Activated CD4-positive, alpha-beta memory T cell treated with anti-CD3 and anti-CD28 coated beads for 36 hours (primary cell): Measurements from ENCODE around the gene ADGRV1. TPM values are rescaled to one million over a fixed set of nuclear protein-coding genes. Genes with fewer than 3 reads are reported as not detected.

Experiments used
- CTCF ChIA-PET: fragments of 350-600 bp; sonication (Branson Sonifier 250); formaldehyde crosslinking; loops from one replicate; lab custom pipeline; 2021; ENCODE audit warnings: antibody characterized with exemption, inconsistent platforms; lab: Charles Lee
- POLR2A ChIA-PET: fragments of 350-600 bp; sonication (Branson Sonifier 250); formaldehyde crosslinking; loops from one replicate; lab custom pipeline; 2021; ENCODE audit warnings: antibody characterized with exemption; lab: Charles Lee
- DNase-seq: peaks from one replicate; pipeline ENCODE4 v3.0.0-alpha.2; 2020
- H3K27ac Mint-ChIP-seq: one replicate; pipeline ENCODE4 v1.8.0; 2021; ENCODE audit warnings: mixed read lengths
- H3K27me3 Mint-ChIP-seq: one replicate; pipeline ENCODE4 v1.8.0; 2021; ENCODE audit warnings: mixed read lengths
- H3K36me3 Mint-ChIP-seq: one replicate; pipeline ENCODE4 v1.8.0; 2021; ENCODE audit warnings: mixed read lengths
- H3K4me1 Mint-ChIP-seq: one replicate; pipeline ENCODE4 v1.8.0; 2021; ENCODE audit warnings: low read depth, mixed read lengths
- H3K4me3 Mint-ChIP-seq: one replicate; pipeline ENCODE4 v1.8.0; 2021; ENCODE audit warnings: mild to moderate bottlenecking, mixed read lengths
- H3K9me3 Mint-ChIP-seq: one replicate; pipeline ENCODE4 v1.8.0; 2021; ENCODE audit warnings: mixed read lengths
- intact Hi-C: fragments of 100-400 bp; cut with micrococcal nuclease; formaldehyde crosslinking; loops from one replicate; pipeline ENCODE4 v1.15.1; 2023
- total RNA-seq, 2 experiments: library from RNA; stranded (reverse); gene quantifications; one replicate each; pipeline ENCODE4 v1.2.3, GENCODE V29; 2021

The ADGRV1 gene
- total RNA-seq, 2 experiments from 2014 or later, result 0.05 TPM; not detected in 1

DNA sequence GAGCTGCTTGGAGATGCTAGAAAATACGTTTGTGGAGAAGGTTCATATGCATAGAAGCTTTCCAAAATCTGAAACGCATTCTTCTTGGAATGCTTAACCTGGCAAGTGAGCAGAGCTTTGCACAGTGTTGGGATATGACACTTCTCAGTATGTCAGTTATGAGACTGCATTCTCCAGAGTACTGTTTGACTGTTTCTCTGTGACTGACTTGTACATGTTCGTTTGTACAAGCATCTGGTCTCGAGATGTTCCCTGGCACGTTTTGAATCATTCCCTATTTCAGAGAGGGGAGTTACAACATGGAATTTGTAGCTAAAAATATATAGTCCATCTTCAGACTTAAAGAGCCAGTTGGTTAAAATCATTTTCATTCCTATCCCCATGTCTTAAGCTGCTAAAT, 552.1 kb downstream of the ADGRV1 start:
- DNase-seq, result no peak
- ChIA-PET POLR2A (no interaction called here), CTCF (interaction anchor here (1.2 kb wide), 1 partner anchor 274 kb away, joined by 3 read pairs; no protein-coding TSS in a partner anchor)
- H3K27ac Mint-ChIP-seq, result no peak overlapping the region
- H3K27me3 Mint-ChIP-seq, result no peaks in the 10 kb centered on the region
- H3K4me1 Mint-ChIP-seq, result no peaks in the 10 kb centered on the region
- H3K4me3 Mint-ChIP-seq, result no peak overlapping the region
- H3K9me3 Mint-ChIP-seq, result no peaks in the 10 kb centered on the region
- H3K36me3 Mint-ChIP-seq, result no peaks in the 10 kb centered on the region
- intact Hi-C loops, result no loop called here

- Mint-ChIP-seq H3K4me3 (no peak overlapping the region), H3K27ac (no peak overlapping the region), H3K36me3 (no peaks in the 10 kb centered on the region), H3K4me1 (no peaks in the 10 kb centered on the region), H3K9me3 (no peaks in the 10 kb centered on the region), H3K27me3 (no peaks in the 10 kb centered on the region)
- intact Hi-C loops, result no loop called here
- POLR2A ChIA-PET, result no interaction called here
- CTCF ChIA-PET, result interaction anchor here (1.2 kb wide), 1 partner anchor 273 kb away, joined by 3 read pairs; no protein-coding TSS in a partner anchor
- DNase-seq, result no peak
Measured at GRCh38 chr5:91111473-91112238, 553.1 kb downstream of the ADGRV1 start.

GRCh38 chr5:91114658-91115057, 556.1 kb downstream of the ADGRV1 start:
- Mint-ChIP-seq H3K9me3 (no peaks in the 10 kb centered on the region), H3K4me1 (no peaks in the 10 kb centered on the region), H3K36me3 (no peaks in the 10 kb centered on the region), H3K27ac (no peak overlapping the region), H3K27me3 (no peaks in the 10 kb centered on the region), H3K4me3 (no peak overlapping the region)
- intact Hi-C loops, result no loop called here
- POLR2A ChIA-PET, result no interaction called here
- DNase-seq, result no peak
- CTCF ChIA-PET, result no interaction called here

DNA sequence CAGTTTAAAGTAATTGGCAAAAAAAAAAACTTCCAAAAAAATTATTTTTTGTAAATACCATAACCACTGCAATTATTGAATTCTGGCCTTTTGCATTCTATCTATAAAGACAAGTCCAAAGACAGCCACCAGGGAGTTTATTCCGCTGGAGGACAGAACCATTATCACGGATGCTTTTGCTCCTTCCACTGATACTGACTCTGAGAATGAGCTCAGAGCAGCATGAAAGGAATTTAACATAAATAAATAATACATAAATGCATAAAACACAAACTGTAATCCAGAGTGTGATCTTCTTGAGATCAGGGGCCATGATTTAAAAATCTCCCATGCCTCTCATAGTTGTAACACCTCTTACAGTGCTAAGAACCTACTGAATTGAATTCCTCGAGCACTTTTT, 559.8 kb downstream of the ADGRV1 start:
- Mint-ChIP-seq H3K27me3 (no peaks in the 10 kb centered on the region), H3K9me3 (no peaks in the 10 kb centered on the region), H3K4me3 (no peak overlapping the region), H3K27ac (no peak overlapping the region), H3K36me3 (no peaks in the 10 kb centered on the region), H3K4me1 (no peaks in the 10 kb centered on the region)
- no peak for DNase-seq
- intact Hi-C loops, result no loop called here
- ChIA-PET CTCF (no interaction called here), POLR2A (no interaction called here)

- CTCF ChIA-PET, result no interaction called here
- H3K27ac Mint-ChIP-seq, result no peak overlapping the region
Measured at GRCh38 chr5:91118796-91119195, 560.2 kb downstream of the ADGRV1 start.

GRCh38 chr5:91119217-91119616, 560.6 kb downstream of the ADGRV1 start:
- CTCF ChIA-PET, result interaction anchor here (1.8 kb wide), 1 partner anchor 300 kb away, joined by 7 read pairs; no protein-coding TSS in a partner anchor
- POLR2A ChIA-PET, result no interaction called here
- intact Hi-C loops, result no loop called here
- Mint-ChIP-seq H3K4me3 (no peak overlapping the region), H3K9me3 (no peaks in the 10 kb centered on the region), H3K36me3 (no peaks in the 10 kb centered on the region), H3K27ac (no peak overlapping the region), H3K4me1 (no peaks in the 10 kb centered on the region), H3K27me3 (no peaks in the 10 kb centered on the region)
- DNase-seq, result no peak

More at GRCh38 chr5:91118796-91119195, 560.2 kb downstream of the ADGRV1 start:
- intact Hi-C loops, result no loop called here
- no peak for DNase-seq
- POLR2A ChIA-PET, result no interaction called here
- Mint-ChIP-seq H3K9me3 (no peaks in the 10 kb centered on the region), H3K27me3 (no peaks in the 10 kb centered on the region), H3K4me1 (no peaks in the 10 kb centered on the region), H3K36me3 (no peaks in the 10 kb centered on the region), H3K4me3 (no peak overlapping the region)

GRCh38 chr5:91119981-91120850, 561.6 kb downstream of the ADGRV1 start:
- no peaks in the 10 kb centered on the region for H3K36me3 Mint-ChIP-seq
- no peak overlapping the region for H3K4me3 Mint-ChIP-seq
- H3K27ac Mint-ChIP-seq, result no peak overlapping the region
- DNase-seq, result no peak
- H3K27me3 Mint-ChIP-seq, result no peaks in the 10 kb centered on the region
- POLR2A ChIA-PET, result no interaction called here
- intact Hi-C loops, result no loop called here
- CTCF ChIA-PET, result interaction anchor here (1.8 kb wide), 1 partner anchor 299 kb away, joined by 7 read pairs; no protein-coding TSS in a partner anchor
- H3K4me1 Mint-ChIP-seq, result no peaks in the 10 kb centered on the region
- H3K9me3 Mint-ChIP-seq, result no peaks in the 10 kb centered on the region

GRCh38 chr5:91121347-91121993, 562.9 kb downstream of the ADGRV1 start:
- Mint-ChIP-seq H3K27me3 (no peaks in the 10 kb centered on the region), H3K36me3 (no peaks in the 10 kb centered on the region), H3K4me3 (no peak overlapping the region), H3K9me3 (no peaks in the 10 kb centered on the region), H3K4me1 (no peaks in the 10 kb centered on the region), H3K27ac (no peak overlapping the region)
- no peak for DNase-seq
- POLR2A ChIA-PET, result no interaction called here
- intact Hi-C loops, result no loop called here
- CTCF ChIA-PET, result no interaction called here

DNA sequence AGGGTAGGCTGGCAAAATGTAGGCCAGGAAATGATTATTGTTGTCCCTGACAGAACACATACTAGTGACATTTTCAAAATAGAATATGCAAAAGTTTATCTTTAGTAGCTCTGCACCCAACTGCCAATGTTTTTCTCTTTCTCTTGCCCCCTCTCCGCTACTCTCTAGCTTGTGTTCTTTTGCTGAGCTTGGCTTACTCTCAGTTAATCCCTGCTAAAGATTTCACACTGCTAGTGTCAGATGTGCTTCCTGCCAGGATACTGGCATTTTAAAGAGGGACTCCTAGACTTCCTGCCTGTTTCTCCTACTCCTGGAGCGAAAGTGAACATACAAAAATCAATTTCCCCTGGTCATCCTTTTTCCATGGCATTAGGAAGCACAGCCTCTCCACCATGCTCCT, 564.1 kb downstream of the ADGRV1 start:
- H3K27ac Mint-ChIP-seq, result no peak overlapping the region
- POLR2A ChIA-PET, result no interaction called here
- CTCF ChIA-PET, result no interaction called here

GRCh38 chr5:91123291-91123690, 564.7 kb downstream of the ADGRV1 start:
- Mint-ChIP-seq H3K4me3 (no peak overlapping the region), H3K9me3 (no peaks in the 10 kb centered on the region), H3K36me3 (no peaks in the 10 kb centered on the region), H3K27me3 (no peaks in the 10 kb centered on the region), H3K27ac (no peak overlapping the region), H3K4me1 (no peaks in the 10 kb centered on the region)
- ChIA-PET POLR2A (no interaction called here), CTCF (no interaction called here)
- intact Hi-C loops, result no loop called here
- DNase-seq, result no peak

More for the DNA sequence above, 564.1 kb downstream of the ADGRV1 start:
- H3K4me1 Mint-ChIP-seq, result no peaks in the 10 kb centered on the region
- DNase-seq, result no peak
- no peaks in the 10 kb centered on the region for H3K36me3 Mint-ChIP-seq
- no peaks in the 10 kb centered on the region for H3K27me3 Mint-ChIP-seq
- H3K9me3 Mint-ChIP-seq, result no peaks in the 10 kb centered on the region
- intact Hi-C loops, result no loop called here
- no peak overlapping the region for H3K4me3 Mint-ChIP-seq

GRCh38 chr5:91123901-91124300, 565.3 kb downstream of the ADGRV1 start:
- no peaks in the 10 kb centered on the region for H3K4me1 Mint-ChIP-seq
- POLR2A ChIA-PET, result no interaction called here
- H3K27me3 Mint-ChIP-seq, result no peaks in the 10 kb centered on the region
- intact Hi-C loops, result no loop called here
- no peak for DNase-seq
- no peaks in the 10 kb centered on the region for H3K36me3 Mint-ChIP-seq
- no peak overlapping the region for H3K27ac Mint-ChIP-seq
- CTCF ChIA-PET, result no interaction called here
- no peaks in the 10 kb centered on the region for H3K9me3 Mint-ChIP-seq
- H3K4me3 Mint-ChIP-seq, result no peak overlapping the region

GRCh38 chr5:91125916-91126315, 567.3 kb downstream of the ADGRV1 start:
- H3K4me1 Mint-ChIP-seq, result no peaks in the 10 kb centered on the region
- no peaks in the 10 kb centered on the region for H3K9me3 Mint-ChIP-seq
- no peak for DNase-seq
- no peak overlapping the region for H3K27ac Mint-ChIP-seq
- intact Hi-C loops, result no loop called here
- no peaks in the 10 kb centered on the region for H3K36me3 Mint-ChIP-seq
- POLR2A ChIA-PET, result no interaction called here
- H3K4me3 Mint-ChIP-seq, result no peak overlapping the region
- CTCF ChIA-PET, result interaction anchor here (0.6 kb wide), 1 partner anchor 206 kb away, joined by 4 read pairs; no protein-coding TSS in a partner anchor
- H3K27me3 Mint-ChIP-seq, result no peaks in the 10 kb centered on the region
